WTC11 (cell line): Measurements from ENCODE around the gene BTC. TPM values are rescaled to one million over a fixed set of nuclear protein-coding genes. Genes with fewer than 3 reads are reported as not detected.

Source experiments
- ATAC-seq: fragments of 200-7000 bp; cut with Tn5 transposase; 2 replicates; pipeline ENCODE4 v1.10.0; 2021; ENCODE audit warnings: mild to moderate bottlenecking, moderate library complexity
- CTCF ChIA-PET: fragments of 300-600 bp; sonication (Branson Sonifier 250); formaldehyde crosslinking; loops from one replicate; lab custom pipeline; 2021; ENCODE audit warnings: antibody characterized with exemption; lab: Charles Lee
- POLR2A ChIA-PET: fragments of 350-600 bp; sonication (Branson Sonifier 250); formaldehyde crosslinking; loops from one replicate; lab custom pipeline; 2021; ENCODE audit warnings: antibody characterized with exemption; lab: Charles Lee
- DNase-seq: peaks from one replicate; pipeline ENCODE4 v3.0.0; 2021; ENCODE audit warnings: low spot score
- H3K27ac Mint-ChIP-seq: 2 replicates; pipeline ENCODE4 v1.8.0; 2021; ENCODE audit warnings: mixed read lengths
- H3K27me3 Mint-ChIP-seq: 2 replicates; pipeline ENCODE4 v1.8.0; 2021; ENCODE audit warnings: low read depth, mild to moderate bottlenecking, moderate library complexity, mixed read lengths
- H3K36me3 Mint-ChIP-seq: 2 replicates; pipeline ENCODE4 v1.8.0; 2021; ENCODE audit warnings: mixed read lengths
- H3K4me1 Mint-ChIP-seq: 2 replicates; pipeline ENCODE4 v1.8.0; 2022; ENCODE audit warnings: mixed read lengths
- H3K4me3 Mint-ChIP-seq: 2 replicates; pipeline ENCODE4 v1.8.0; 2021; ENCODE audit warnings: mild to moderate bottlenecking, moderate library complexity, mixed read lengths
- H3K9me3 Mint-ChIP-seq: 2 replicates; pipeline ENCODE4 v1.8.0; 2021; ENCODE audit warnings: mixed read lengths
- ATF1 ChIP-seq: sonication (generic); formaldehyde crosslinking; IDR thresholded peaks from 2 replicates; pipeline ENCODE4 v1.8.1; 2023; ENCODE audit warnings: mild to moderate bottlenecking, moderate library complexity, missing genetic modification reagents
- CBFB ChIP-seq: sonication (generic); formaldehyde crosslinking; IDR thresholded peaks from 2 replicates; pipeline ENCODE4 v1.8.1; 2022; ENCODE audit warnings: mild to moderate bottlenecking, low read depth, missing genetic modification reagents
- ELF4 ChIP-seq: sonication (generic); formaldehyde crosslinking; IDR thresholded peaks from 2 replicates; pipeline ENCODE4 v1.8.1; 2022; ENCODE audit warnings: low read depth, mild to moderate bottlenecking, moderate library complexity, missing genetic modification reagents
- ESRRA ChIP-seq: sonication (generic); formaldehyde crosslinking; IDR thresholded peaks from 2 replicates; pipeline ENCODE4 v1.8.1; 2022; ENCODE audit warnings: mild to moderate bottlenecking, missing genetic modification reagents, borderline replicate concordance
- FOXK1 ChIP-seq: sonication (generic); formaldehyde crosslinking; IDR thresholded peaks from 2 replicates; pipeline ENCODE4 v1.8.0; 2022; ENCODE audit warnings: mild to moderate bottlenecking, moderate library complexity, missing genetic modification reagents
- GABPB1 ChIP-seq: sonication (generic); formaldehyde crosslinking; IDR thresholded peaks from 2 replicates; pipeline ENCODE4 v1.8.1; 2023; ENCODE audit warnings: mild to moderate bottlenecking, missing genetic modification reagents
- GTF2I ChIP-seq: fragments of 250-450 bp; sonication (Bioruptor Pico); conservative IDR thresholded peaks from 2 replicates; pipeline ENCODE4 v1.4.0; 2021; ENCODE audit warnings: mild to moderate bottlenecking
- HMGA2 ChIP-seq: fragments of 250-450 bp; sonication (Bioruptor Pico); IDR thresholded peaks from 2 replicates; pipeline ENCODE4 v1.4.0; 2021; ENCODE audit warnings: mild to moderate bottlenecking, moderate library complexity
- IRF1 ChIP-seq: sonication (generic); formaldehyde crosslinking; IDR thresholded peaks from 2 replicates; pipeline ENCODE4 v1.8.0; 2023; ENCODE audit warnings: missing genetic modification reagents
- MYBL2 ChIP-seq: sonication (generic); formaldehyde crosslinking; IDR thresholded peaks from 2 replicates; pipeline ENCODE4 v1.8.1; 2023; ENCODE audit warnings: mild to moderate bottlenecking, moderate library complexity, missing genetic modification reagents
- NFATC4 ChIP-seq: fragments of 250-450 bp; sonication (Bioruptor Pico); IDR thresholded peaks from 2 replicates; pipeline ENCODE4 v1.9.0; 2021; ENCODE audit warnings: mild to moderate bottlenecking
- NR1H2 ChIP-seq: sonication (generic); formaldehyde crosslinking; IDR thresholded peaks from 2 replicates; pipeline ENCODE4 v1.9.0; 2021; ENCODE audit warnings: mild to moderate bottlenecking, moderate library complexity, missing genetic modification reagents
- NR2C2 ChIP-seq: sonication (generic); formaldehyde crosslinking; IDR thresholded peaks from 2 replicates; pipeline ENCODE4 v1.8.0; 2022; ENCODE audit warnings: mild to moderate bottlenecking, missing genetic modification reagents
- SP1 ChIP-seq: sonication (generic); formaldehyde crosslinking; conservative IDR thresholded peaks from 2 replicates; pipeline ENCODE4 v1.8.1; 2022; ENCODE audit warnings: missing genetic modification reagents
- ZBTB21 ChIP-seq: sonication (generic); formaldehyde crosslinking; IDR thresholded peaks from 2 replicates; pipeline ENCODE4 v1.8.1; 2023; ENCODE audit warnings: mild to moderate bottlenecking, missing genetic modification reagents, borderline replicate concordance
- ZNF396 ChIP-seq: fragments of 250-450 bp; sonication (Bioruptor Pico); IDR thresholded peaks from 2 replicates; pipeline ENCODE4 v1.8.0; 2021; ENCODE audit warnings: mild to moderate bottlenecking, moderate library complexity, borderline replicate concordance
- ZNF423 ChIP-seq: fragments of 250-450 bp; sonication (Bioruptor Pico); IDR thresholded peaks from 2 replicates; pipeline ENCODE4 v2.1.2; 2022; ENCODE audit warnings: mild to moderate bottlenecking, moderate library complexity
- ZNF425 ChIP-seq: fragments of 250-450 bp; sonication (Bioruptor Pico); conservative IDR thresholded peaks from 2 replicates; pipeline ENCODE4 v1.9.0; 2021; ENCODE audit warnings: mild to moderate bottlenecking
- ZNF532 ChIP-seq: fragments of 250-450 bp; sonication (Bioruptor Pico); IDR thresholded peaks from 2 replicates; pipeline ENCODE4 v1.9.0; 2021; ENCODE audit warnings: mild to moderate bottlenecking, borderline replicate concordance
- total RNA-seq: library from RNA; stranded (reverse); gene quantifications from 3 replicates; pipeline ENCODE4 v1.2.3, GENCODE V29; 2021
- TF ChIP-seq, protein P1 (sequence below): sonication (generic); formaldehyde crosslinking; IDR thresholded peaks from 2 replicates; pipeline ENCODE4 v1.8.1; 2022; ENCODE audit warnings: missing genetic modification reagents, borderline replicate concordance
- TF ChIP-seq, protein P2 (sequence below): fragments of 250-450 bp; sonication (Bioruptor Pico); IDR thresholded peaks from 2 replicates; pipeline ENCODE4 v1.9.0; 2021; ENCODE audit warnings: moderate library complexity, mild to moderate bottlenecking, inconsistent platforms, borderline replicate concordance
- TF ChIP-seq, protein P3 (sequence below): sonication (generic); formaldehyde crosslinking; IDR thresholded peaks from 2 replicates; pipeline ENCODE4 v1.8.0; 2023; ENCODE audit warnings: mild to moderate bottlenecking, missing genetic modification reagents
- TF ChIP-seq, protein P4 (sequence below): sonication (generic); formaldehyde crosslinking; IDR thresholded peaks from 2 replicates; pipeline ENCODE4 v1.8.1; 2023; ENCODE audit warnings: mild to moderate bottlenecking, missing genetic modification reagents

BTC gene
- total RNA-seq, 1 experiment from 2014 or later: 0.07 TPM

GRCh38 chr4:74742185-74742584, 52.1 kb downstream of the BTC start (continued):
- TF ChIP-seq, protein P1, sequence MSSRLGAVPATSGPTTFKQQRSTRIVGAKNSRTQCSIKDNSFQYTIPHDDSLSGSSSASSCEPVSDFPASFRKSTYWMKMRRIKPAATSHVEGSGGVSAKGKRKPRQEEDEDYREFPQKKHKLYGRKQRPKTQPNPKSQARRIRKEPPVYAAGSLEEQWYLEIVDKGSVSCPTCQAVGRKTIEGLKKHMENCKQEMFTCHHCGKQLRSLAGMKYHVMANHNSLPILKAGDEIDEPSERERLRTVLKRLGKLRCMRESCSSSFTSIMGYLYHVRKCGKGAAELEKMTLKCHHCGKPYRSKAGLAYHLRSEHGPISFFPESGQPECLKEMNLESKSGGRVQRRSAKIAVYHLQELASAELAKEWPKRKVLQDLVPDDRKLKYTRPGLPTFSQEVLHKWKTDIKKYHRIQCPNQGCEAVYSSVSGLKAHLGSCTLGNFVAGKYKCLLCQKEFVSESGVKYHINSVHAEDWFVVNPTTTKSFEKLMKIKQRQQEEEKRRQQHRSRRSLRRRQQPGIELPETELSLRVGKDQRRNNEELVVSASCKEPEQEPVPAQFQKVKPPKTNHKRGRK: no peak
- TF ChIP-seq ZNF532 (CRISPR knock-in tag): no peak
- no peak for TF ChIP-seq GABPB1 (CRISPR knock-in tag)
- TF ChIP-seq SP1 (CRISPR knock-in tag): no peak

GRCh38 chr4:74738464-74739143, 55.7 kb downstream of the BTC start:
- Mint-ChIP-seq H3K36me3 (no peaks in the 10 kb centered on the region), H3K9me3 (no peaks in the 10 kb centered on the region), H3K4me3 (no peak overlapping the region)
- TF ChIP-seq NR2C2 (CRISPR knock-in tag) (no peak), ZNF425 (CRISPR knock-in tag) (no peak), ATF1 (CRISPR knock-in tag) (no peak), HMGA2 (CRISPR knock-in tag) (no peak), GTF2I (no peak), ZNF396 (CRISPR knock-in tag) (no peak), NR1H2 (CRISPR knock-in tag) (no peak), CBFB (no peak), FOXK1 (CRISPR knock-in tag) (no peak), IRF1 (CRISPR knock-in tag) (no peak), MYBL2 (CRISPR knock-in tag) (no peak), ZBTB21 (CRISPR knock-in tag) (no peak), ELF4 (CRISPR knock-in tag) (no peak), NFATC4 (CRISPR knock-in tag) (no peak), ZNF423 (CRISPR knock-in tag) (no peak), ESRRA (CRISPR knock-in tag) (no peak)
- TF ChIP-seq, protein P2, sequence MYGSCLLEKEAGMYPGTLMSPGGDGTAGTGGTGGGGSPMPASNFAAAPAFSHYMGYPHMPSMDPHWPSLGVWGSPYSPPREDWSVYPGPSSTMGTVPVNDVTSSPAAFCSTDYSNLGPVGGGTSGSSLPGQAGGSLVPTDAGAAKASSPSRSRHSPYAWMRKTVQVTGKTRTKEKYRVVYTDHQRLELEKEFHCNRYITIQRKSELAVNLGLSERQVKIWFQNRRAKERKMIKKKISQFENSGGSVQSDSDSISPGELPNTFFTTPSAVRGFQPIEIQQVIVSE: no peak
- TF ChIP-seq, protein P3, sequence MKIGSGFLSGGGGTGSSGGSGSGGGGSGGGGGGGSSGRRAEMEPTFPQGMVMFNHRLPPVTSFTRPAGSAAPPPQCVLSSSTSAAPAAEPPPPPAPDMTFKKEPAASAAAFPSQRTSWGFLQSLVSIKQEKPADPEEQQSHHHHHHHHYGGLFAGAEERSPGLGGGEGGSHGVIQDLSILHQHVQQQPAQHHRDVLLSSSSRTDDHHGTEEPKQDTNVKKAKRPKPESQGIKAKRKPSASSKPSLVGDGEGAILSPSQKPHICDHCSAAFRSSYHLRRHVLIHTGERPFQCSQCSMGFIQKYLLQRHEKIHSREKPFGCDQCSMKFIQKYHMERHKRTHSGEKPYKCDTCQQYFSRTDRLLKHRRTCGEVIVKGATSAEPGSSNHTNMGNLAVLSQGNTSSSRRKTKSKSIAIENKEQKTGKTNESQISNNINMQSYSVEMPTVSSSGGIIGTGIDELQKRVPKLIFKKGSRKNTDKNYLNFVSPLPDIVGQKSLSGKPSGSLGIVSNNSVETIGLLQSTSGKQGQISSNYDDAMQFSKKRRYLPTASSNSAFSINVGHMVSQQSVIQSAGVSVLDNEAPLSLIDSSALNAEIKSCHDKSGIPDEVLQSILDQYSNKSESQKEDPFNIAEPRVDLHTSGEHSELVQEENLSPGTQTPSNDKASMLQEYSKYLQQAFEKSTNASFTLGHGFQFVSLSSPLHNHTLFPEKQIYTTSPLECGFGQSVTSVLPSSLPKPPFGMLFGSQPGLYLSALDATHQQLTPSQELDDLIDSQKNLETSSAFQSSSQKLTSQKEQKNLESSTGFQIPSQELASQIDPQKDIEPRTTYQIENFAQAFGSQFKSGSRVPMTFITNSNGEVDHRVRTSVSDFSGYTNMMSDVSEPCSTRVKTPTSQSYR (CRISPR knock-in tag): no peak
- TF ChIP-seq, protein P4, sequence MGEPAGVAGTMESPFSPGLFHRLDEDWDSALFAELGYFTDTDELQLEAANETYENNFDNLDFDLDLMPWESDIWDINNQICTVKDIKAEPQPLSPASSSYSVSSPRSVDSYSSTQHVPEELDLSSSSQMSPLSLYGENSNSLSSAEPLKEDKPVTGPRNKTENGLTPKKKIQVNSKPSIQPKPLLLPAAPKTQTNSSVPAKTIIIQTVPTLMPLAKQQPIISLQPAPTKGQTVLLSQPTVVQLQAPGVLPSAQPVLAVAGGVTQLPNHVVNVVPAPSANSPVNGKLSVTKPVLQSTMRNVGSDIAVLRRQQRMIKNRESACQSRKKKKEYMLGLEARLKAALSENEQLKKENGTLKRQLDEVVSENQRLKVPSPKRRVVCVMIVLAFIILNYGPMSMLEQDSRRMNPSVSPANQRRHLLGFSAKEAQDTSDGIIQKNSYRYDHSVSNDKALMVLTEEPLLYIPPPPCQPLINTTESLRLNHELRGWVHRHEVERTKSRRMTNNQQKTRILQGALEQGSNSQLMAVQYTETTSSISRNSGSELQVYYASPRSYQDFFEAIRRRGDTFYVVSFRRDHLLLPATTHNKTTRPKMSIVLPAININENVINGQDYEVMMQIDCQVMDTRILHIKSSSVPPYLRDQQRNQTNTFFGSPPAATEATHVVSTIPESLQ (CRISPR knock-in tag): no peak
- TF ChIP-seq, all 79 proteins: peak for 0
- ChIA-PET CTCF (no interaction called here), POLR2A (no interaction called here)
- no peaks in the 10 kb centered on the region for H3K4me1 Mint-ChIP-seq
- DNase-seq (no peak), ATAC-seq (no peak)
- no peaks in the 10 kb centered on the region for H3K27me3 Mint-ChIP-seq
- H3K27ac Mint-ChIP-seq: no peak overlapping the region
